HEK293 (cell line): ENCODE measurements around the gene TRIM27.

Source experiments
- CTCF ChIA-PET: fragments of 350-600 bp; formaldehyde crosslinking; extraction: SDS; loops from one replicate; lab custom pipeline; 2021; ENCODE audit warnings: antibody characterized with exemption; lab: Yijun Ruan, JAX
- POLR2A ChIA-PET: fragments of 300-600 bp; formaldehyde crosslinking; extraction: SDS; loops from one replicate; lab custom pipeline; 2020; ENCODE audit warnings: antibody characterized with exemption, inconsistent platforms; lab: Yijun Ruan, JAX
- H3K27ac ChIP-seq: fragments of 200-500 bp; sonication (Bioruptor generic); 2 replicates; pipeline ENCODE4 v1.5.1; 2014; ENCODE audit warnings: low read depth, low read length, control low read depth, inconsistent platforms; ENCODE audit errors: extremely low read depth
- H3K36me3 ChIP-seq, 2 experiments: fragments of 200-500 bp in 1 of 2; sonication (Bioruptor generic) in 1 of 2; 1 replicate in 1 of 2; 2 replicates in 1 of 2; pipeline ENCODE4 v1.5.1; 2014 to 2017; ENCODE audit warnings: inconsistent platforms in 2 of 2, low read length in 2 of 2; ENCODE audit not compliant: control insufficient read depth in 2 of 2, insufficient read depth in 1 of 2
- H3K4me1 ChIP-seq: fragments of 200-500 bp; sonication (Bioruptor generic); 2 replicates; pipeline ENCODE4 v1.5.1; 2014; ENCODE audit warnings: mild to moderate bottlenecking, low read length, inconsistent platforms; ENCODE audit not compliant: control insufficient read depth, insufficient read depth
- H3K4me3 ChIP-seq: 2 replicates; pipeline ENCODE4 v1.5.1; 2011; ENCODE audit warnings: low read depth, mild to moderate bottlenecking, control low read depth, low read length, moderate library complexity
- H3K9me3 ChIP-seq: fragments of 200-500 bp; sonication (Bioruptor generic); 2 replicates; pipeline ENCODE4 v1.5.1; 2014; ENCODE audit warnings: low read depth, low read length, inconsistent platforms; ENCODE audit not compliant: control insufficient read depth, insufficient read depth
- HOXD13 ChIP-seq: sonication (generic); formaldehyde crosslinking; IDR thresholded peaks from 2 replicates; pipeline ENCODE4 v1.8.0; 2022; ENCODE audit warnings: missing genetic modification reagents, borderline replicate concordance
- OVOL3 ChIP-seq: fragments of 450-650 bp; formaldehyde crosslinking; IDR thresholded peaks from 2 replicates; pipeline ENCODE4 v1.5.1; 2016; ENCODE audit warnings: missing biosample characterization, missing genetic modification characterization
- ZBTB10 ChIP-seq: fragments of 450-650 bp; formaldehyde crosslinking; IDR thresholded peaks from 2 replicates; pipeline ENCODE4 v1.5.1; 2016; ENCODE audit warnings: missing biosample characterization, missing genetic modification characterization
- ZBTB17 ChIP-seq: fragments of 450-650 bp; formaldehyde crosslinking; IDR thresholded peaks from 2 replicates; pipeline ENCODE4 v1.5.1; 2016; ENCODE audit warnings: missing biosample characterization, missing genetic modification characterization
- ZBTB7A ChIP-seq: fragments of 450-650 bp; formaldehyde crosslinking; IDR thresholded peaks from 2 replicates; pipeline ENCODE4 v1.5.1; 2016; ENCODE audit warnings: low read depth, missing biosample characterization, missing genetic modification characterization
- ZNF132 ChIP-seq: fragments of 450-650 bp; formaldehyde crosslinking; IDR thresholded peaks from 2 replicates; pipeline ENCODE4 v1.5.1; 2017; ENCODE audit warnings: missing biosample characterization, missing genetic modification characterization, borderline replicate concordance
- ZNF138 ChIP-seq: fragments of 450-650 bp; formaldehyde crosslinking; IDR thresholded peaks from 2 replicates; pipeline ENCODE4 v1.5.1; 2016; ENCODE audit warnings: missing biosample characterization, missing genetic modification characterization, borderline replicate concordance
- ZNF221 ChIP-seq: fragments of 450-650 bp; formaldehyde crosslinking; IDR thresholded peaks from 2 replicates; pipeline ENCODE4 v1.5.1; 2017; ENCODE audit warnings: missing biosample characterization, missing genetic modification characterization, borderline replicate concordance
- ZNF426 ChIP-seq: fragments of 450-650 bp; formaldehyde crosslinking; IDR thresholded peaks from 2 replicates; pipeline ENCODE4 v1.5.1; 2017; ENCODE audit warnings: missing biosample characterization, missing genetic modification characterization, mild to moderate bottlenecking, inconsistent platforms, moderate library complexity
- ZNF433 ChIP-seq: fragments of 450-650 bp; formaldehyde crosslinking; IDR thresholded peaks from 2 replicates; pipeline ENCODE4 v1.5.1; 2016; ENCODE audit warnings: missing biosample characterization, missing genetic modification characterization, low read depth
- ZNF514 ChIP-seq: fragments of 450-650 bp; formaldehyde crosslinking; IDR thresholded peaks from 2 replicates; pipeline ENCODE4 v1.5.1; 2016; ENCODE audit warnings: missing biosample characterization, missing genetic modification characterization
- ZNF521 ChIP-seq: fragments of 450-650 bp; formaldehyde crosslinking; IDR thresholded peaks from 2 replicates; pipeline ENCODE4 v1.5.1; 2017; ENCODE audit warnings: missing biosample characterization, mild to moderate bottlenecking, missing genetic modification characterization
- ZNF558 ChIP-seq: fragments of 450-650 bp; formaldehyde crosslinking; IDR thresholded peaks from 2 replicates; pipeline ENCODE4 v1.5.1; 2016; ENCODE audit warnings: missing biosample characterization, missing genetic modification characterization
- ZNF596 ChIP-seq: fragments of 450-650 bp; IDR thresholded peaks from 2 replicates; pipeline ENCODE4 v1.5.0; 2018; ENCODE audit warnings: missing biosample characterization, mild to moderate bottlenecking, missing genetic modification characterization, moderate library complexity
- ZNF792 ChIP-seq: fragments of 450-650 bp; formaldehyde crosslinking; IDR thresholded peaks from 2 replicates; pipeline ENCODE4 v1.5.1; 2016; ENCODE audit warnings: missing biosample characterization, missing genetic modification characterization
- ZSCAN5A ChIP-seq: fragments of 450-650 bp; formaldehyde crosslinking; IDR thresholded peaks from 2 replicates; pipeline ENCODE4 v1.5.1; 2016; ENCODE audit warnings: missing biosample characterization, missing genetic modification characterization
- TF ChIP-seq, protein P1 (sequence below): fragments of 450-650 bp; formaldehyde crosslinking; conservative IDR thresholded peaks from 2 replicates; pipeline ENCODE4 v1.5.1; 2016; ENCODE audit warnings: low read depth, missing biosample characterization, missing genetic modification characterization
- TF ChIP-seq, protein P2 (sequence below): fragments of 450-650 bp; formaldehyde crosslinking; IDR thresholded peaks from 2 replicates; pipeline ENCODE4 v1.5.1; 2017; ENCODE audit warnings: missing biosample characterization, mild to moderate bottlenecking, missing genetic modification characterization, moderate library complexity
- TF ChIP-seq, protein P3 (sequence below): fragments of 450-650 bp; formaldehyde crosslinking; IDR thresholded peaks from 2 replicates; pipeline ENCODE4 v1.5.1; 2017; ENCODE audit warnings: missing biosample characterization, missing genetic modification characterization
- TF ChIP-seq, protein P4 (sequence below): fragments of 450-650 bp; formaldehyde crosslinking; IDR thresholded peaks from 2 replicates; pipeline ENCODE4 v1.5.1; 2017; ENCODE audit warnings: missing biosample characterization, missing genetic modification characterization

The TRIM27 gene

GRCh38 chr6:28876710-28877109 lies 47.1 kb downstream of the TRIM27 start (continued):
- TF ChIP-seq, protein P1, sequence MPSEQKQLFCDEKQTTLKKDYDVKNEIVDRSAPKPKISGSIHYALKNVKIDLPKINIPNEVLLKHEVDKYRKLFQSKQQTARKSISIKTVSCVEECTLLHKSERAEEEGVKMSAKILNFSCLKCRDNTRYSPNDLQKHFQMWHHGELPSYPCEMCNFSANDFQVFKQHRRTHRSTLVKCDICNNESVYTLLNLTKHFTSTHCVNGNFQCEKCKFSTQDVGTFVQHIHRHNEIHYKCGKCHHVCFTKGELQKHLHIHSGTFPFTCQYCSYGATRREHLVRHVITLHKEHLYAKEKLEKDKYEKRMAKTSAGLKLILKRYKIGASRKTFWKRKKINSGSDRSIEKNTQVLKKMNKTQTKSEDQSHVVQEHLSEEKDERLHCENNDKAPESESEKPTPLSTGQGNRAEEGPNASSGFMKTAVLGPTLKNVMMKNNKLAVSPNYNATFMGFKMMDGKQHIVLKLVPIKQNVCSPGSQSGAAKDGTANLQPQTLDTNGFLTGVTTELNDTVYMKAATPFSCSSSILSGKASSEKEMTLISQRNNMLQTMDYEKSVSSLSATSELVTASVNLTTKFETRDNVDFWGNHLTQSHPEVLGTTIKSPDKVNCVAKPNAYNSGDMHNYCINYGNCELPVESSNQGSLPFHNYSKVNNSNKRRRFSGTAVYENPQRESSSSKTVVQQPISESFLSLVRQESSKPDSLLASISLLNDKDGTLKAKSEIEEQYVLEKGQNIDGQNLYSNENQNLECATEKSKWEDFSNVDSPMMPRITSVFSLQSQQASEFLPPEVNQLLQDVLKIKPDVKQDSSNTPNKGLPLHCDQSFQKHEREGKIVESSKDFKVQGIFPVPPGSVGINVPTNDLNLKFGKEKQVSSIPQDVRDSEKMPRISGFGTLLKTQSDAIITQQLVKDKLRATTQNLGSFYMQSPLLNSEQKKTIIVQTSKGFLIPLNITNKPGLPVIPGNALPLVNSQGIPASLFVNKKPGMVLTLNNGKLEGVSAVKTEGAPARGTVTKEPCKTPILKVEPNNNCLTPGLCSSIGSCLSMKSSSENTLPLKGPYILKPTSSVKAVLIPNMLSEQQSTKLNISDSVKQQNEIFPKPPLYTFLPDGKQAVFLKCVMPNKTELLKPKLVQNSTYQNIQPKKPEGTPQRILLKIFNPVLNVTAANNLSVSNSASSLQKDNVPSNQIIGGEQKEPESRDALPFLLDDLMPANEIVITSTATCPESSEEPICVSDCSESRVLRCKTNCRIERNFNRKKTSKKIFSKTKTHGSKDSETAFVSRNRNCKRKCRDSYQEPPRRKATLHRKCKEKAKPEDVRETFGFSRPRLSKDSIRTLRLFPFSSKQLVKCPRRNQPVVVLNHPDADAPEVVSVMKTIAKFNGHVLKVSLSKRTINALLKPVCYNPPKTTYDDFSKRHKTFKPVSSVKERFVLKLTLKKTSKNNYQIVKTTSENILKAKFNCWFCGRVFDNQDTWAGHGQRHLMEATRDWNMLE (tag by site-specific recombination), result no peak
- TF ChIP-seq, all 188 proteins: peak for 0

GRCh38 chr6:28875191-28875747 lies 48.5 kb downstream of the TRIM27 start:
- POLR2A ChIA-PET, result interaction anchor here (1.5 to 1.6 kb wide), 2 partner anchors 9 to 20 kb away, joined by 5 to 6 read pairs; no protein-coding TSS in a partner anchor
- TF ChIP-seq ZSCAN5A (tag by site-specific recombination) (no peak), ZNF792 (no peak), ZNF514 (no peak), ZNF426 (no peak), ZNF221 (tag by site-specific recombination) (no peak), ZNF596 (tag by site-specific recombination) (no peak), ZNF138 (tag by site-specific recombination) (no peak), ZBTB7A (tag by site-specific recombination) (no peak), HOXD13 (CRISPR knock-in tag) (no peak), ZBTB17 (no peak), ZNF433 (no peak), ZNF558 (tag by site-specific recombination) (no peak), ZNF132 (no peak), ZNF521 (tag by site-specific recombination) (no peak), OVOL3 (tag by site-specific recombination) (no peak), ZBTB10 (tag by site-specific recombination) (no peak)
- TF ChIP-seq, protein P2, sequence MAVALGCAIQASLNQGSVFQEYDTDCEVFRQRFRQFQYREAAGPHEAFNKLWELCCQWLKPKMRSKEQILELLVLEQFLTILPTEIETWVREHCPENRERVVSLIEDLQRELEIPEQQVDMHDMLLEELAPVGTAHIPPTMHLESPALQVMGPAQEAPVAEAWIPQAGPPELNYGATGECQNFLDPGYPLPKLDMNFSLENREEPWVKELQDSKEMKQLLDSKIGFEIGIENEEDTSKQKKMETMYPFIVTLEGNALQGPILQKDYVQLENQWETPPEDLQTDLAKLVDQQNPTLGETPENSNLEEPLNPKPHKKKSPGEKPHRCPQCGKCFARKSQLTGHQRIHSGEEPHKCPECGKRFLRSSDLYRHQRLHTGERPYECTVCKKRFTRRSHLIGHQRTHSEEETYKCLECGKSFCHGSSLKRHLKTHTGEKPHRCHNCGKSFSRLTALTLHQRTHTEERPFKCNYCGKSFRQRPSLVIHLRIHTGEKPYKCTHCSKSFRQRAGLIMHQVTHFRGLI, result no peak
- TF ChIP-seq, protein P3, sequence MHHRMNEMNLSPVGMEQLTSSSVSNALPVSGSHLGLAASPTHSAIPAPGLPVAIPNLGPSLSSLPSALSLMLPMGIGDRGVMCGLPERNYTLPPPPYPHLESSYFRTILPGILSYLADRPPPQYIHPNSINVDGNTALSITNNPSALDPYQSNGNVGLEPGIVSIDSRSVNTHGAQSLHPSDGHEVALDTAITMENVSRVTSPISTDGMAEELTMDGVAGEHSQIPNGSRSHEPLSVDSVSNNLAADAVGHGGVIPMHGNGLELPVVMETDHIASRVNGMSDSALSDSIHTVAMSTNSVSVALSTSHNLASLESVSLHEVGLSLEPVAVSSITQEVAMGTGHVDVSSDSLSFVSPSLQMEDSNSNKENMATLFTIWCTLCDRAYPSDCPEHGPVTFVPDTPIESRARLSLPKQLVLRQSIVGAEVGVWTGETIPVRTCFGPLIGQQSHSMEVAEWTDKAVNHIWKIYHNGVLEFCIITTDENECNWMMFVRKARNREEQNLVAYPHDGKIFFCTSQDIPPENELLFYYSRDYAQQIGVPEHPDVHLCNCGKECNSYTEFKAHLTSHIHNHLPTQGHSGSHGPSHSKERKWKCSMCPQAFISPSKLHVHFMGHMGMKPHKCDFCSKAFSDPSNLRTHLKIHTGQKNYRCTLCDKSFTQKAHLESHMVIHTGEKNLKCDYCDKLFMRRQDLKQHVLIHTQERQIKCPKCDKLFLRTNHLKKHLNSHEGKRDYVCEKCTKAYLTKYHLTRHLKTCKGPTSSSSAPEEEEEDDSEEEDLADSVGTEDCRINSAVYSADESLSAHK (tag by site-specific recombination), result no peak
- TF ChIP-seq, protein P4, sequence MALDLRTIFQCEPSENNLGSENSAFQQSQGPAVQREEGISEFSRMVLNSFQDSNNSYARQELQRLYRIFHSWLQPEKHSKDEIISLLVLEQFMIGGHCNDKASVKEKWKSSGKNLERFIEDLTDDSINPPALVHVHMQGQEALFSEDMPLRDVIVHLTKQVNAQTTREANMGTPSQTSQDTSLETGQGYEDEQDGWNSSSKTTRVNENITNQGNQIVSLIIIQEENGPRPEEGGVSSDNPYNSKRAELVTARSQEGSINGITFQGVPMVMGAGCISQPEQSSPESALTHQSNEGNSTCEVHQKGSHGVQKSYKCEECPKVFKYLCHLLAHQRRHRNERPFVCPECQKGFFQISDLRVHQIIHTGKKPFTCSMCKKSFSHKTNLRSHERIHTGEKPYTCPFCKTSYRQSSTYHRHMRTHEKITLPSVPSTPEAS (tag by site-specific recombination), result no peak
- Histone ChIP-seq H3K9me3 (no peaks in the 10 kb centered on the region), H3K36me3 (no peaks in the 10 kb centered on the region), H3K4me1 (no peaks in the 10 kb centered on the region), H3K27ac (no peak overlapping the region), H3K4me3 (no peak overlapping the region)
- CTCF ChIA-PET, result no interaction called here
